ENCODE data around the gene ZCCHC9. TPM values are rescaled to one million over a fixed set of nuclear protein-coding genes. Genes with fewer than 3 reads are reported as not detected.
A peak's percentile ranks its signal among the peaks of the same experiment; 100 is the strongest.
"Not testable (repeated sequence)": the region's sequence is repeated elsewhere in the genome, so short reads cannot be mapped to it uniquely, and the experiment has no call there.

The ZCCHC9 gene
- total RNA-seq, 1 experiment from 2014 or later = 27.1 TPM

DNA sequence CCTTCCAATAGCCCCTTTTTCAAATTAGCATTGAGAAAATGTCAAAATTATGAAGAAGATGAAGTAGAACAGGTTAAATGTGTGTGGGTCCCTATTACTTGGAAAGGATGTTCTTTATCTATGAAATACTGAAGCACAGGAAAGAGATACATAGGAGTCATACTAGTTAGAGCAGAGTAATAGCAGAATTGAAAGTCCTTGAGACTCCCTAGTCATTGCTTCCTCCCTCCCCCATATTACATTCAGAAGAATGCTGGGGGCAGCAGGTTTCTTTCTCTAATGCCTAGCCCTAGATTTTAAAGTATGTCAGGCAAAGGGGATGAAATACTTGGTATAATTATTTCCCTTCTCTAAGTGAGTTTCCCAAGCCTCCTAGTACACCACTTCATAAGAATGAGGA is 4.4 kb downstream of the ZCCHC9 start:
- DNase-seq (ENCODE audit: low read depth) = no peak

- no peak for DNase-seq (ENCODE audit: low read depth)
These were observed 7.4 kb downstream of the ZCCHC9 start for GRCh38 chr5:81308836-81309235.

DNA sequence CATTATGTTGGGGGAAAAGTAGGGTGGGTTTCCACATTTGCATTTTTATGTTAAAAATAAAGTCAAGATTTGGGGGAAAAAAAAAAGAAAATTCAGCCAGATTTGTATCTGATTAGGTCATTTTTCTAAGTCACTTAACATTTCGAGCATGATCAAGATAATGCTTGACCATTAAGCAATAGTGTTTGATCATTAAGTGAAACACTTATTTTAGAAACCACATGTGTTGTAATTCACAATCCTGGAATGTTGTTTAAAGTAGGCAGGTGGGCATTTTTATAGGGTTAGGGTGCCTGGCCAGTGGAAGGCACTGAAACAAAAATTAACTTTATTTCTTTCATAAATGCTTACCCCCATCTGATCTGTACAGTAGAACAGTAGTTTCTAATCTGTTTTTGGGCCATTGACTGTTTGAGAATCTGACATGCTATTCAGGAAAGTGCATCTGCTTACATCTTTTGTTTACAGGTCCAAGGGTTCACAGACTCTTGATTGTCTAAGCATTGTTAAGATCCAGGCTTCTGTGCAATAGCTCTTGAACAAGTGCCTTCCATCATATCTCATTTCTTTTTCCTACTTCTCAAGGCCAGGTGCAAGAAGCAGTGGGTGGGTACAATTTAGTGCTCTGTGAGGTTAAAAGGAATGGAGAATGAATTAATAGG is 9.1 kb downstream of the ZCCHC9 start:
- DNase-seq (ENCODE audit: low read depth) = no peak

DNA sequence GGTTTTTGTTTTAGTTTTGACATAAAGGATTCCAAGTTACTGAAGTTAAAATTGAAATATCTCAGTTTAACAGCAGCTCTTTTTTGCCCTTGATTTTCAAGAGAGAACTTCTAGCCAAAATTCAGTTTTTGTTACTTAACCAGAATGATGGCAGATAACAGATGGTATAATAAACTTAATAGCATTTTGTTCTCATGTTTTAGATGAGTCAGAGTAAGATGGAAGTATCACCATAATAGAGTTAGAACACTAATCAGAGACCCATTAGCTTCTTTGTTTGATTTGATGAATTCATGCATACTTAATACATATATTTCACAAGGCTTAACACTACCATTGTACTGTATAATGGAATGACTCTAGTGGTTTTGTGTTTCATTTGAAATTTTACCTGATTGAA is 11.9 kb downstream of the ZCCHC9 start:
- peak; percentile 48 for DNase-seq (ENCODE audit: low read depth)

DNA sequence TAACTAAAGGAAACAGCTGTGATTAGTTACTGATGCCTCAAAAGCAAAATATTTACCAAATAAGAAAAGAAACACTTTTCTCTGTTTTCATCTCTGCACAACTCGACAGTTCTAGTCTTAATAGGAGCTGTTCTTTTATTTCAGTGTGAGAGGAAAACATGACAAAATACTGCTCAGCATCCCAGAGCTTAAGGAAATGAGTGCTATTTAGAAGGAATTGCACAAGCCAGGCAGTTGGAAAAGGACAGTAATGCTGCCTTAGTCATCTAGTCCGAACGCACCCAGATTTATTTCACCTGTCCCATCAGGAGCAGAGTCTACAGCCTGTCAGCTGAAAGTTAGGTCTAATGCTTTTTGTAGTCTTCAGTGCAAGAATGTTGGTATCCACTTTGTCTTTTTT is 12.3 kb downstream of the ZCCHC9 start:
- DNase-seq (ENCODE audit: low read depth) = peak; percentile 70

DNA sequence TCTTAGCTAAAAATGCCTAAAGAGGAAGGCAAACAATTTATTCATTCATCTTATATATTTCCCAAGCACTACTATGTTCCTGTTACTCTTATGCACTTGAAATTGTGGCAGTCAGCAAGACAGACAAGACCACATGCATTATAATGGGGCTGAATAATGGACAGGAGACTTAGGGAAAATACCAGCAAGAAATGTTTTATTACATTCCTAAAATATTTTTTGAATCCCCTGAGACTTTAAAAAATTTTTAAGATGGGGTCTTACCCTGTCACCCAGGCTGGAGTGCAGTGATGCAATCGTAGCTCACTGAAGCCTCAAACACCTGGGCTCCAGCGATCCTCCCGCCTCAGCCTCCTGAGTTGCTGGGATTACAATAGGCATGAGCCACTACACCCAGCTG is 13.2 kb downstream of the ZCCHC9 start:
- no peak for DNase-seq (ENCODE audit: low read depth)

DNA sequence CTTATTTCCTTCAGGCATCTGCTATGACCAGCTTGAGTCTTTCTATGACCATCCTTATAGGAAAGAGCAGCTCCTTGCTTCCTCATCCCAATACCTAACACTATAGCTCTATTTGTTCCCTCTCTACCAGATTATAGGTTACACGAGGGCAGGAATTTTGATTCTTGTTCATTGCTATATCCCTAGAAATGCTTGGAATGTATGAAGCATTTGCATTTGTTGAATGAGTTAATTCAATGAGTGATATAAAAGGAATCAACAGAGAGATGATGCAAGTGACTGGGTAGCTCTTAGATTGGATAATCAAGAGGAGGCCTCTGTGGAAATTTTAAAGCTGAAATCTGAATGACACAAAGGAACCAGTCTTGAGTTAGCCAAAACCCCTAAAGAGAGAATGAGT is 13.9 kb downstream of the ZCCHC9 start:
- DNase-seq (ENCODE audit: low read depth) = no peak

- no peak for DNase-seq (ENCODE audit: low read depth)
These were observed 14.4 kb downstream of the ZCCHC9 start for GRCh38 chr5:81315830-81316229.

DNA sequence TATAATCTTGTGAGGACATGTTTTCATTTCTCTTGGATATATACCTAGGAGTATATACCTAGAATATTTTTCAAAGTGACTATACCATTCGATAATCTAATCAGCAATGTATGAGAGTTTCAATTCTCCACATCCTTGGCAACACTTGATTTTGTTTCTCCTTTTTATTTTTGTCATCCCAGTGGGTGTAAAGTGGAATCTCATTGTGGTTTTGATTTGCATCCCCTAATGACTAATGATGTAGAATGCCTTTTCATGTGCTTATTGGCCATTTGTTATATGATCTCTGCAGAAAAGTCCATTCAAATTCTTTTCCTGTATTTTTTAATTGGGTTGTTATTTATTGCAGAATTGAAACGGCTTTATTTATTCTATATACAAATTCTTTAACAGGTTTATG is 15.2 kb downstream of the ZCCHC9 start:
- DNase-seq (ENCODE audit: low read depth) = no peak

DNA sequence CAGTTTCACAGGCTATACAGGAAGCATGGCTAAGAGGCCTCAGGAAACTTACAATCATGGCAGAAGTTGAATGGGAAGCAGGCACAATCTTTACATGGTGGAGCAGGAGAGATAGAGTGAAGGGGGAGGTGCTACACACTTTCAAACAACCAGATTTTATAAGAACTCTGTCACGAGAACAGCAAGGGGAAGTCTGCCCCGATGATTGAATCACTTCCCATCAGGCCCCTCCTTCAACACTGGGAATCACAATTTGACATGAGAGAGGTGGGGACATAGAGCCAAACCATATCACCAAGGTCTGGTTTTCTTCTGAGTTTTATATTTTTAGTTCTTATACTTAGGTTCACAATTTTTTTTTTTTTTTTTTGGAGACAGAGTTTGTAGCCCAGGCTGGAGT is 16.1 kb downstream of the ZCCHC9 start:
- no peak for DNase-seq (ENCODE audit: low read depth)

DNA sequence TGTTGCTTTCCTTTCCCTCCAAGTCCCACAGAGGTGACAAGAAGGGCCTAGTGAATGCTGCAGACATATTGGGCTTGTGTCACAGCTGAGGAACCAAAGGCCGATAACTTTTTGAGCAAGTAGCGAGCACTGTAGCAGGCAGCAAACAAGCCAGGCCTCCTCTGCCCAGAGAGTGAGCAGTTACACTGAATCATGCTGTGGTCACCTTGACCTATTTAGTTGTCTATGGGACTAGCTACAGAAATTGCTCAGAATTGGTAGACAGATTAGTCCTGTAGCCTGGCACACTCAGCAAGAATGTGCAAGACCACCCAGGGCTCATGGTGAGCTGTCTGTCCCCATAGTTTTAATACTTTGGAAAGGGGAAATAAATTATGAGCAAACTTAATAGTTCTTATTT is 25.2 kb downstream of the ZCCHC9 start:
- DNase-seq (ENCODE audit: low read depth) = no peak

DNA sequence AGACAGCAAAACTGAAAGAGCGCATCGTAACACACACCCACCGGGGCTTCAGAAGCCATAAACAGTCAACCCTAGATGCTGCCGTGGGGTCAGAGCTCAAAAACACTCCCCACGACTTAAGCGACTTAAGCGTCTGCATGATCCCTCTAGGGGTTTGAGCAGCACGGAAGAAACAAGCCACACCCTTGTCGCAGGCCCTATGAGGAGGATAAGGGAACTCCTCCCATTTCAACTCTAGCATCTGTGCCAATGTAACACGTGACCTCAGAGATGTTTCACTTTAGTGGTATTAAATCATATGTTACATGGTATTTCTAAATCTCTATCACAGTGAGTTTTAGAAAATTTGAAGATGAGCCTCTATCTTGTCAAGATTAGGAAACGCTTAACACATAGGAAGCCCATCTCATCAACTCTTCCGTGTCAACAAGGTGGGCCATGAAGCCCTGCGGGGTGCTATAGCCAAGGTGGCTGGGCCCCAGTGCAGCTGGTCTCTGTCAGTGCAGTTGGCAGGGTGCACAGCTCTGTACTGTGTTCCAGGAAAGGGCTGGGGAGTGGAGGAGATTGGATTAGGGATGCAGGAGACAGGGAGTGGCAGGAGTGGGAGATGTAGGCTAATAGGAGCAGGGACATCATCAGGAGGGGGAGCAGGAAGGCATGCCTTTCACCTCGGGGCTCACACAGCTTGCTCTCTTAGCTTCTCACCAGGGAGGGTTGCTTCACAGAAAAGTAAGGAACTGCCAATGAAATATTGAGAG is 33.1 kb downstream of the ZCCHC9 start:
- DNase-seq (ENCODE audit: low read depth) = peak; percentile 5

DNA sequence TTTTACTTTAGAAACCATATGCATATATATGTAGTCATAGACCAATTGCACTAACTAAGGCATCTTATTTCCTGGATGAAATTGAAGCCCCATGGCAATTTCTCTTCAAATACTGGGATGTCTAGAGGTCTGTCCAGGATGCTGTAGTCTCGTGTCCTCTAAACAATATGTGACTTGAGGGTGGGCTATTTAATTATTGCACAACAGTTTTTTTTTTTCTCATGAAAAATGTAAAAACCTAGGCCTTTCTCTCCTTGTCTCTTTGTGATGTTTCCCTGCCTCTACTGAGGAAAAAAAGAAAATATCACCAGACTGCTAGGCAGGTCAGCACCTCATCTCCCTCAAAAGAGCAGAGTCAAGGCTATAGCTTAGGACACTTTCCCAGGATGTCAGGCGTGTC is 34.6 kb downstream of the ZCCHC9 start:
- DNase-seq (ENCODE audit: low read depth) = no peak

DNA sequence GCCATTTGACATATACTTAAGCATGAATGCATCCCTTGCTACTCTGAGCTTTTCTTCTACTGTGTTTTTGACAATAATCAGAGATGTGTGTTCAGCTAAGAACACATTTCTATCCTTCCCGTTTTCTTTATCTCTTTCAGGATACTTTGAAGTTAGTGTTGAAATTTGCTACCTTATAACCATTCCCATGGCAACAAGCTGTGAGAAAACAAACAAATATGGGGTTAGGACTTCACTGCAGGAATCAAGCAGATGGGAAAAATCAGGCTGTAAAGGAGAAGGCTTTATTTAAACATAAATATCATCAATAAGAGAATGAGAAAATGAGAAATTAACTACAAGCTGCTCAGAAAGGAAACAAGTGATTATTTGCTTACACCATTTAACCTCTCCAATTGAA is 35.2 kb downstream of the ZCCHC9 start:
- peak; percentile 6 for DNase-seq (ENCODE audit: low read depth)

GRCh38 chr5:81337803-81338202 is 36.4 kb downstream of the ZCCHC9 start:
- no peak for DNase-seq (ENCODE audit: low read depth)

DNA sequence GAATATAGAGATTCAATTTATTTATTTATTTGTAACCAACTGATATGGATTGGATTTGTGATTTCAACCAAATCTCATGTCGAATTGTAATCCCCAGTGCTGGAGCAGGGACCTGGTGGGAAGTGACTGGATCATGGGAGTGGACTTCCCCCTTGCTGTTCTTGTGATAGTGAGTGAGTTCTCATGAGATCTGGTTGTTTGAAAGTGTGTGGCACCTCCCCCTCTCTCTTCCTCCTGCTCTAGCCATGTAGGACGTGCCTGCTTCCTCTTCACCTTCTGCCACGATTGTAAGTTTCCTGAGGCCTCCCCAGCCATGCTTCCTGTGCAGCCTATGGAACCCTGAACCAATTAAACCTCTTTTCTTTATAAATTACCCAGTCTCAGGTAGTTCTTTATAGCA is 36.8 kb downstream of the ZCCHC9 start:
- DNase-seq (ENCODE audit: low read depth) = not testable (repeated sequence)

- DNase-seq (ENCODE audit: low read depth) = no peak
These were observed 43.3 kb downstream of the ZCCHC9 start for GRCh38 chr5:81344736-81345135.

DNA sequence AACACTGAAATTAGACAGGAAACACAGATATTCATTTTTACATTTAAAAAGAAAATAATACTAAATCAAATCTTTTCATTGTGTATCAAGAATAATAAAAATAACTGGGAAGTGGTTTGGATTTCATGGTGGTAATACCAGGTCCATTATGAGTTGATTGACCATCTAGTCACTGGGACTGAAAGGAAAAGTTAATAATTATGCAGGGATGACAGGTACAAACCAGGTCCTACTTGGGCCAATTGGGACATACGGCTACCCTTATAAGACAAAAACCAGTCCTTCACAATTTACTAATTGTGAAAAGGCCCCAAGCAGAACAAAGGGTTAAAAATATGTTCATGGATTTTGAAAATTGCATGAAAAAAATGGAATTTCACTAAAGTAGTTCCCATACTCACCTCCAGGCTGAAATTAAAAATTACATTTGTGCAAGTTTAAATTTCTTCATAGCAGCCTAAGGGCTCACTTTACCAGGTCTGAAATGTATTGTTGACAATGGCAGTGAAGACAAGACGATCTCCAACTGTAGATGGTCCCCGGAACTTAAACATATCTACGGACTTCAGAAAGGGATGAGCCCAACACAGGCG is 44.1 kb downstream of the ZCCHC9 start:
- no peak for DNase-seq (ENCODE audit: low read depth)

GRCh38 chr5:81349161-81349560 is 47.8 kb downstream of the ZCCHC9 start:
- DNase-seq (ENCODE audit: low read depth) = no peak

GRCh38 chr5:81350507-81350906 is 49.1 kb downstream of the ZCCHC9 start:
- no peak for DNase-seq (ENCODE audit: low read depth)

GRCh38 chr5:81353189-81353588 is 51.8 kb downstream of the ZCCHC9 start:
- DNase-seq (ENCODE audit: low read depth) = no peak

- no peak for DNase-seq (ENCODE audit: low read depth)
These were observed 52.7 kb downstream of the ZCCHC9 start for GRCh38 chr5:81354093-81354492.

All from LHCN-M2 (cell line).